HG03342 (cell line): Measurements from ENCODE around the gene MOB3B.
"Not testable (repeated sequence)": the region's sequence is repeated elsewhere in the genome, so short reads cannot be mapped to it uniquely, and the experiment has no call there.

Experiments
- ATAC-seq: cut with Tn5 transposase; IDR thresholded peaks from one replicate; pipeline ENCODE4 v1.9.1; 2021; ENCODE audit warnings: mild to moderate bottlenecking, moderate library complexity; ENCODE audit not compliant: unreplicated experiment

Gene MOB3B

DNA sequence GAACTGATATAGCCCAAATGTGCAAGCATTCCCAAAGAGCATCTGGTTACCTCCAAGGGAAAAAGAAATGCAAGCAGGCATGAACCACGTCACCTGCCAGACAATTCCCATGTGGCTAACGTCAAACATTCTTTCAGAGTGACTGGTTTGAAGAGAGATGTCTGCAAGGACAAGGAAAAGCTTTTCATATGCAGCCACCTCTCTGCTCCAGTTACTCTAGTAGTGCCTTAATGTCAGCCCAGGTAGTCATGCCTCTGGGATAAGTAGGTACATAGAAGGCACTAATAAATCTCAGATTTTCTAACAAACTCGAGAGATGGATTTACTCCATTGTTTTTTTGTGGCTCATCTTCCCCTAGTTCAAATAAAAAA lies 102.4 kb downstream of the MOB3B start:
- no peak for ATAC-seq

DNA sequence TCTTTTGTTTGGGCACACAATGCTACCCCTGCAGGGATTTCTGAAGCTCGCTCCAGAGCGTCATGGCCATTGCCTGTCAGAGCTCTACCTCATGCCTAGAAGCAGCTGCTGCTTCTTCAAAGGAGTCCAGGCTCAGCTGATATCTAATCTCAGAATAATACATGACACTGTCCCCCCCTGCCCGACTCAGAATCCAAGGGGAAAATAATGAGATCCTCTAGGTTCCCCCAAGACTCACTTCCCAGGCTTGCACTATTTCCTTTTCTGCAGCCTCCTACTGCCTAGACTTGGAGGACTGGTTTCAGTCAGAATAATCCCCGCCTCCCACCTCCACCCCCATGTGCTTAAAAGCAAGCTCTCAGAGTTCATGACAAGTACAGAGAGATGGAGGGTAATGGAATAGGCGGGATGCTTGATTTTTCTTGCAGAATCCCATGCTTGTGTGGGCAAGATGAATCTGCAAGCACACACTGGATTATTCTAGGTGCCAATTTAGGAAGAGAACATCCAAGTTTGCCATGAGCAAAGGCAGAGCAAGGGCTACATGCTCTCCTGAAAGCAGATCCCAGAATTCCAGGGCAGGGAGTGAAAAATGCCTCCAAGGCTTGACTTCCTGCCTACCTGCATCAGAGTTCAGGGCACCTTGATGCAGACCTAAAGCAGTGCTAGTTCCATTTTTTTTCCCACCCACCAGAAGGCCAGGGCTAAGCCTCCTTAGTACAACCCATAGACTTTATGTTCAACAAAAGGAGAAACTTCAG lies 102.9 kb downstream of the MOB3B start:
- no peak for ATAC-seq

DNA sequence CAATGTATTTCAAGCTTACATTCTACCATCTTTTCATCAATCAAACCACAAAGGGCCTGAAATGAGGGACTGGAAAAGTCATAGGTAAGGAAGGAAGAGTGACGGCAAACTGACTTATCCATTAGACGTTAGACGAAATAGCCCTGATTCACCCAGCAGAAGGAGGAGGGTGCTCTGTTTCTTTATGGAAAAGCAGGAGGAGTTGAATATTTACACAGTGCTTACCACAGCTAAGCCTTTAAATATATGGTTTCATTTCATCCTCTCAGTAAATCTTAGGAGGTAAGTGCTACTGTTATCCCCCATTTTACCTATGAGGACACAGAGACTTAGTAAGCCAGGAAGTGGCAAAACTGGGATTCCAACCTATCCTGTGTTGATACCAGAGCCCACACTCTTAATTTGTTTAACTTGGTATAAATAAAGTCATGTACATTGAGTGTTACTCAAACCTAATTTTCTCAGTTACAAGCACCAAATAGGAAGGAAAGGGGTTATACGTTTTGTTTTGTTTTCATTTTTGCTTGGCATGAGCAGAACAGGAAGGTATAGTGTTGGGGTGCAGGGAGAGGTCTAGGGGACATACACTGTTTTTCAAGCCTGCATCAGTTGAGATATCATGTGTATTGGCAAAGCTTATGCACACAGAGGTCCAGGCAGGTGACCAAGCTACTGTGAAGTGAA lies 103.6 kb downstream of the MOB3B start:
- no peak for ATAC-seq

DNA sequence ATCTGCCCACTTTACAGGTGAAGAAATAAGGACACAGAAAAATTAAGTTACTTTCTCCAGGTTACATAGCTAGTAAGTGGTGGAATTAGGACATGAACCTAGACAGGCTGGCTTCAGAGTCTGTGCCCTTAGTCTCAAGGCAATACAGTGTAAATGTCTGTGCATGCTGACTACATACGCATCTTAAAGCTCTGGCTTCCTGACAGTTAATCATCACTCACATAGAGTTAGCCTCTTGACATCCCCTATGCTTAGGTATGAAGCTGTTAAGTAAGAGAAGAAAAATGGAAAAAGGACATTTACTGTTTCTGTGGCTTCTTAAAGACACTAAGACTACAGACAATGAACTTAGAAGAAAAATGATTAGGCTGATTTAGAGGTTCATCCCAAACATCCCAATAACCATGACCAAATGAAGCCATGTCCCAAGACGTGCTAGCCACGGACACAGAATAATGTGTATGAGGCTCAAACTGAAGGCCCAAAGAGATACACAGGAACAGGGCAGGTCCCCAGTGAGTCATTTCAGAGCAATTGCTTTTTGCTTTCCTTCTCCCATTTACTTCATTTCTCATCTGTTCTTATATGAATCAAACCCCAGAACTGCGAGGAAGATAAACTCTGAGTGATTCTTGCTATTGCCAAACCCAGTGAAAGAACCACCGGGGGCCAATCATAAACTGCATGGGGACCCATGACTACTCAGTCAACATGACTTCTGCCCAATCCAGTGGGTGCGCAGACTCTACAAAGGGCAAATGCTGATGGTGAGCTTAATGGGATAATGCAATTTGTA lies 105.5 kb downstream of the MOB3B start:
- no peak for ATAC-seq

DNA sequence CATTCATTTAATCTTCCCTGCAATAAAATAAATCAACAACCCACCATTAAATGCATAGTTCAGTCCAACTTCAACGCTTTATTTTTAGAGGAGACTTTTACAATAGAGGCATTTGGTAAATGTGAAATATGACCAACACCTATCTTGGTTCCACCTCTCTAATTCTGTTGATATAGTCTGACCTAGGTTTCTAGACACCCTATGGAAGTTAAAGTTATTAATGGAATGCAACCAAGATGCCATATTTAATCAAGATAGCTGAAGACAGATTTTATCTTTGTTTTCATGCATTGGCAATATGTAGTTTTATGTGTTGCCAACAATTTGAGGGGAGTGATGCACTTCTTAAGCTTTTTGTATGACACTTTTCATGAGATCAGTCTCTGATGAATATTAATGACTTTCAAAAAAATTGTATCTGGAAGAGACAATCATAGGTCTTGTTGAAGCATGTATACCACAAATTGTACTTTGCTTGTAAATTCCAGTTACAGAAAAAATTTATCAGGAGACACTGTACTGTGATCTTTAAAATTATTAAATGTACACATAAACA lies 107.3 kb downstream of the MOB3B start:
- no peak for ATAC-seq

DNA sequence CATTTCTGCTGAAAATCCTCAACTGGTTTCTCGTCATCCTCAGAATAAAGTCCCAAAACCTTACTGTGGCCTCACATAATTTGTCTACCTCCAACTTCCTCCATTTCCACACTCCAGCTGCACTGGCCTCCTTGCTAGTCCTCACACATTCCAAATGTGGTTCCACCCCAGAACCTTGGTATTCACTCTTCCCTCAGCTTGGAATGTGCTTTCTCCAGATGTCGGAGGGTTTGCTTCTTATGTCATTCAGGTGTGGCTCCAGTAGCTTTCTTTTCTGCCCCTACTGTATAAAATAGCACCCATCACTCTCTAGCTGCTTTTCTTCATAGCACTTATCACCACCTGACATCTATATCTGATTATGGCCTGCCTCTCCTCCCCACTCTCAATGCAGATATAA lies 108.0 kb downstream of the MOB3B start:
- no peak for ATAC-seq

DNA sequence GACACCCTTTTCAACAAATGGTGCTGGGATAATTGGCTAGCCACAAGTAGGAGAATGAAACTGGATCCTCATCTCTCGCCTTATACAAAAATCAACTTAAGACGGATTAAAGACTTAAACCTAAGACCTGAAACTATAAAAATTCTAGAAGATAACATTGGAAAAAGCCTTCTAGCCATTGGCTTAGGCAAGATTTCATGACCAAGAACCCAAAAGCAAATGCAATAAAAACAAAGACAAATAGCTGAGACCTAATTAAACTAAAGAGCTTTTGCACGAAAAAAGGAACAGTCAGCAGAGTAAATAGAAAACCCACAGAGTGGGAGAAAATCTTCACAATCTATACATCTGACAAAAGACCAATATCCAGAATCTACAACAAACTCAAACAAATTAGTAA lies 110.1 kb downstream of the MOB3B start:
- ATAC-seq = not testable (repeated sequence)

DNA sequence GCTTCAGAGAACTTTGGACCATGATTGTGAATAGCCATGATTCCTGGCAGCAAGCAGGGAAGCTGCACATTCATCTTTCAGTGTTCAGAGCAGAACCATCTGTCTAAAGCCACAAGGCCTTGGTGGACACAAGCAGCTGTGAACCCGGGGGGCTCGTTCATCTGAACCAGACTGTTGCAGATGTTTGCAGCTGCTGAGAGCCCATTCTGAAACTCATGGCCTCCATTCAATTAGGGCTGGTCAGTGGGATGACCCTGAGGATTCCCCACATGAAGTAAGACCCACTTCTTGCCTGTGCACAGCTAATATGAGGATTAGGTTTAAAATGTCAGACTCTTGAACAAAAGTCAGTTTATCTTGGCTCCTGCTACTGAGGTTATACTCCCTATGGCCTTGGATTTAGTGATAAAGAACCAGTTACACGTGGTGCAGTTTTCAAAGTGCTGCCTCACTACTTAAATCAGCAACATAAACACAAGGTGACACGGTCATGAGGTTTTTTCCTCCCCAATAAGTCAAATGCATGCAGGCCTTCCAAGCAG lies 115.3 kb downstream of the MOB3B start:
- no peak for ATAC-seq

DNA sequence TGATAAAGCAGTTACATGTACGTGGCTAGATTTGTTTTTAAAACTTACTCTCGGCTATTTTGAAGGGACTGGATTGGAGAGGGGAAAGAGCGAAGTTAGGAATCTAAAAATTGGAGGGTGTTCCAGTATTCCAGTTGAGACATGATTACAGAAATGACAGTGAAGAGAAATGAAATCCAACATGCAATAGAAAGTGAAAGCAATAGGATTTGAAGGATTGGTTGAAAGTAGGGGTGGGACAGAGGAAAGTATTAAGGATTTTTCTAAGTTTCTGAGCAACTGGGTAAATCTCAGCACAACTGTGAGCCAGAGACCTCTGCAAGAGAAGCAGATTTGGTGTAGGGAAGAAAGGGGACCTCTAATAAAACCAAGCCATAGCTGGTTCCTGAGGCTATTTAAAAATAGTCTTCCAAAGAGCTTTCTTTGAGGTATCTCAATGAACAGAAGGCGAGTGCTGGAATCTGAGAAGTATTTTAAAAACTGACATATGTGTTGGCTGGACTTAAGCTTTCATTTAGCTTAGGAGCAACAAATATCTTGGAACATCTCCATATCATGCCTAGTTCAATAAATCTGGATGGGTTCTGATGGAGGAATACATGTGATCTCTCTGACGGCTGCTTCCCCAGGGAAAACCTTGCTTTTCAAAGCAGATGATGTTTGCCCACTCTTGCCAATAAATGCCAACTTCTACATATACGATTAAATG lies 115.9 kb downstream of the MOB3B start:
- no peak for ATAC-seq

DNA sequence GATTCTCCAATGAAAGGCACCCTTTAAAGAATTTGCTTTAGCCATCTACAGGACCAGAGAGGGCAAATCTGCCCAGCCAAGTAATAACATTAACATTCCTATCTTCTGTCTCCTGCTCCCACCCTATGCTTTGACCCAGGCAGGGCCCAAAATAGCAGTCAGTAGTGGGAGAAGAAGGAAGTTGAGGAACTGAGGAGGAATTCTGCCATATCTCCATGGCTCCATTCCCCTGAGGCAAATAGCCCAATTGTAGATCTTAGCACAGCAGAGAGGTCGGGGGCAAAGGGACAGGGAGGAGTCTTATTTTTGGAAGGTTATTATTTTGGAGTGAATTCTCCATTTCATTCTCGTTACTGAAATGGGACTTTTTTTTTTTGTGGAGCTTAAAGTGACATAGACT lies 116.7 kb downstream of the MOB3B start:
- no peak for ATAC-seq

DNA sequence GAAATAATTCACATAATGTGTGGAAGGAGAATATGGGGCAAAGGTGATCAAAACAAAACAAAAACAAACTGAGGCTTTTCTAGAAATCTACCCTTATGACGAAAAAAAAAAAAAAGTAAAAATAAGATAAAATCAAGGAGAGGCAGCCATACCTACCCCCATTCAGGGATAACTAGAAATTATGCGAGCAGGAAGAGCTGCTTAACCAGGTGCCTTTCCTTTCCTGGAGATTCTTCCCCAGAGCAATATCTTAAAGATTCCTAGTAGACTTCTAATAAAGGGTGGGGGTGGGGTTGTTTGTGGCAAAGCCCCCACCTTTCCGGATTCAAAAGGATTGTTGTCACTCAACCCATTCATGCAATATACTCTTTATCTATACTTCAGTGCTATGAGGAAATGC lies 117.5 kb downstream of the MOB3B start:
- no peak for ATAC-seq

DNA sequence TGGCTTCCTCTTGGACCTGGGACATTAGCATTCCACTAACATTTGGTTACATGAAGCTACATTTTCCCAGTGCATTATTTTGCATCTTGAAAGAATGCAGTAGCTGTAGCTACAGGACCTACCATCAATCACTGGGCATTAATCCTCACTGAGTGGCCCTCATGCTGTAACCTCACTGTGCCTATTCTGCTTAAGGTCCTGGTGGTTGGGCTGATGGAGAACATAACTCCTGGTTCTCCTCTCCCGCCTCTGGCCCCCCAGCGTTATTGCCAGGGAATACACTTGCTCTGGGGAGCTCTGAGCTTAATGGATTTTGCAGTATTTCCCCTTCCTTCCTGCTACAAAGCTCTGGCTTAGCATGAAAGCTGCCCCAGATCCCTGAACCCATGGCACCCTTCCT lies 121.1 kb downstream of the MOB3B start:
- no peak for ATAC-seq

DNA sequence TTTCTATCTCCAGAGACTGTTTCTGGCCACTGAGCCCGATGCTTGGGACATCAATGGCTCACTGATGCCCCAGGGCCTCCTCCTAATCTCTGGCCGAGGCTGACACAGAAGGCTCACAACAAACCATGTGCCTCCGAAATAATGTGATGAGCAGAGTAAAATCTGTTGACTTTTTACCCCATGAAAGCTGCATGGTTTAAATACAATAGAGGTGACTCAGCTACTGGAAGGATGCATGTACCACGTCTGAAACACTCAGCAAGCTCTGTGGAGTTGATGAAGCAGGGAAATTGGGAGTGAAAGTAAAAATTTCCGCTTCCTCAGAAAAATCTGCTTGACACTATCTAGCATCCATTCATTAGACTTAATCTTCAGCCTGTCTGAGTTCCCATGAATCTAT lies 121.6 kb downstream of the MOB3B start:
- ATAC-seq = no peak

DNA sequence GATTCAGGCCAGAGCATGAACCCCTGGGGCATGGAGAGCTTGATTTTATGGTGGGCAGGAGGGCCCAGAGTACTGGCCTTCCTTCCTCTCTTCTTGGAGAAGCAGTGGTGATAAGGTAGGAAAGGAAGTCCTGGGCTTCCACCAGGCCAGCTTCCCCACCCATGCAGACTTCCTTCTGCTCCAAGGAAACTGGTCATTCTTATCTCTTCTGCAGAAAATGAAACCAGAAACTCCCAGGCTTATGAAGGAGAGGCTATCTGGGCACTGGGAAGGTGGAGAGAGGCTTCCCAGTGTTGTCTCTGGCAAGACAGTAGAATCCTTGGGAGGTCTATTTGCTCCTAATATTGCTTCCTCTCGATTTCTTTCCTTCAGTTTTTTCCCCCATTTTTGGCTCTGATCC lies 122.1 kb downstream of the MOB3B start:
- no peak for ATAC-seq

DNA sequence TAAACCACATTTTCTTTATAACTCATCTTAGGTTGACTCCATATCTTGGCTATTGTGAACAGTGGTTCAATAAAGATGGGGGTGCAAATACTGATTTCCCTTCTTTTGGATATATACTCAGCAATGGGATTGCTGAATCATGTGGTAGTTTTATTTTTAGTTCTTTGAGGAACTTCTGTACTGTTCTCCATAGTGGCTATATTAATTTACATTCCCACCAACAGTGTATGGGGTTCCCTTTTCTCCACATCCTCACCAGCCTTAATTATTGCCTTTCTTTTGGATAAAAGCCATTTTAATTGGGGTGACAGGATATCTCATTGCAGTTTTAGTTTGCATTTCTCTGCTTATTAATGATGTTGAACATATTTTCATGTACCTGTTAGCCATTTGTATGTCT lies 125.0 kb downstream of the MOB3B start:
- ATAC-seq = no peak

DNA sequence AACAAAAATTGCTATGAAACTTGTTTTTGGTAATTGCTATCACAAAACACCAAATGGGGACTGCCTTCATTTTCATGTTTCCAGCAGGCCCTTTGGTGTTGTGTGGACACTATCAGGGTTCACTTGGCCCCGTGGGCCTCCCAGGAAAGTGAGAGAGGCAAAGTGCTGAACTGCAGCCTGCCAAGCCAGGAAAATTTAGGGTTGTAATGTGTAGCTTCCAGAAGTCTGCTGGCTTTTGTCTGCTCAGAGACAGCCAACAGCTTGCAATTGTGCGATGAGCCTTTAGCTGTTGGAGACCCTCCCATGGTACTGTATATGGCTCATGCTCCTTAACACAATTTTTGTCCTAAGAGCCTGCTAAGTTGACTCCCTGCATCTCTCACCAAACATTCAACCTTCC lies 127.0 kb downstream of the MOB3B start:
- no peak for ATAC-seq

DNA sequence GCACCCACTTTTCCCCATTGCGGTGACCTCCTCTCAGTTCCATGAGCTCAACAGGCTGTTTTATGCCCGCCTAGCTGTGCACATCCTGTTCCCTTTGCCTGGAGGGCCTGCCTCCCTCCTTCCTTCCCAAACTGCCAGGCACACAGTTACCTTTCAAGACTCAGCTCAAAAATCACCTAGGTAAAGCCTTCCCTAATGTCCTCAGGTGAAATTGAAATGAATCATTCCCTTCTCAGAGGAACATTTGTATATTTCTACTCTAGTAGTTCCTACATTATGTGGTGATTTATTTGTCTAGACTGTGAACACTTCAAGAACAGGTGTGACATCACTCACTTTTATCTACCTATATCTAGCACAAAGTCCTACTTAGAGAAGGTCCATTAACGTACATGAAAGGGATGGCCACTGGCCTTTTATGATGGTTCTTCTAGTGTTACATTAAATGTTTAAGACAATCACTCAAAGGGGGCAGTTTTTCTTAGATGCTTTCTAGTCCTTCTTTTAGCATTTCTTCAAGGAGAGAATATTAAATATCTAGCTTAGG lies 129.2 kb downstream of the MOB3B start:
- no peak for ATAC-seq

DNA sequence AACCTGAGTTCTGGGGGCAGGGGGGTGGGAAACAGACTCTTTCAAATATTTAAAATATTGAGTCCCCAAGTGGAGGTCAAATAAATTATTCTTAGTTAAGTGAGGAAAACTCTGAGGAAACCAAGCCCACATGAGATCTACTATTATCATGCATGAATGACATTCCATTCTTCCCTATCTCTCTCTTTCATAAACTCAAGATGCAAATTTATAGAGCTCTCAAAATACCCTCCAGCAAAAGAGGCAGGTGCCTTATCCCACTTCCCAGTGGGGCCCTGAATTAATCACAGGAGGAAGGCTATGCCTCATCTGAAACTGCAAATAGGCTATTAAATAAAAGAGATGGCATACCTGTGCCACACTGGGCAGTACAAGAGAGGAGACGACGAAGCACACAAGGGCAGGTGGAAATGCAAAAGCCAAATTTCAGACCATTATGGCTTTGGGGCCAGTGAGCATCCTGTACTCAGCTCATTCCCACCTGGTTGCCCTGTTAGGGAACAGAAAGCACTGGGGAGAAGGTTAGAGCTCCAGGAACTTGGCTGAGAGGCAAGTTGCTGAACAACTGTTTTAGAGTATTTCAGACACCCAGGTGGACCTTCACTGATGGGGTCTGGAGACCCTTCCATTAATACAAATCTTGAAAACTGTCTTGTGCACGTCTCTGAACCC lies 130.5 kb downstream of the MOB3B start:
- no peak for ATAC-seq

DNA sequence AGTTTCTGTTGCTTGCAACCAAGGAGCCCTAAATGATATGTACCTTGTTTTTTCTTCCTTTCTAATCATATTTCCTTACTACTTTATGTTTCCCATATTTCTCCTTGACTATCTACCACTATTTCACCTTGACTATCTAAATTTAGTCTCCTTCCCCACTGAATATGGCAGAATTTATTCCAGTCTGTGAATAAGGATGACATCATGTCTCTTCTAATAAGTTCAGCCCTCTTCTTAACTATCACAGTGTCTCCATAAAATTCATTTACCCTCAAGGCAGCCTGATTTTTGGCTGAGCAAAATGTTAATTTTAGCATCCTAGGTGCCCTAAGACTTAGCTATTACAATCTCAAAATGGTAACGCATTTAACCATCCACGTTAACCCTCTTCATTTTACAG lies 133.1 kb downstream of the MOB3B start:
- ATAC-seq = no peak

DNA sequence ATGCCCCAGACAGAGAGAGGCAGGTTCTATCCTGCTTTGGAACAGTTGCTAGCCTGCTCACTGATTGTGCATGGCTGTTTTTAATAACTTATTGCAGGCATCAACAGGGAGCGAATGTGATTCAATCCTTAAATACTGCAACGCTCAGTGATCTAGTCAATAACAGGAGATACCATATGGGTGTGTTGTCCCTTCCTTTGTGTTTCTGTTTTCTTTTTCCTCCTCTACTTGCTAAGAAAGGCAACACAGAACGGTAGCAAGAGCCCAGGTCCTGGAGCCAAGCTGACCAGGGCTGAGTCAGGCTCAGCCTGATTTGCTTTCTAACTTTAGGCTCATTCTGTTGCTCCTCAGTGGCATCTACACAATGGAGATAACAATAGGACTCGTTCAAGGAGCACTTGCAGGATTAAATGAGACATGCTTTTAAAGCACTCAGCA lies 134.1 kb downstream of the MOB3B start:
- ATAC-seq = no peak
